ENCODE data around the gene SLC22A1. TPM values are rescaled to one million over a fixed set of nuclear protein-coding genes. Genes with fewer than 3 reads are reported as not detected.

The SLC22A1 gene
- total and polyA plus RNA-seq, 10 of the 15 experiments (the other 5 are each of a cell fraction or from before 2014, with no cell fraction given), result 0.09 to 0.28 (median 0.15) TPM; not detected in 3

GRCh38 chr6:160135907-160136655 is 14.5 kb downstream of the SLC22A1 start:
- no peaks in the 10 kb centered on the region for H3K4me1 ChIP-seq (ENCODE audit: control insufficient read depth, insufficient read depth, low read length)
- WGBS (ENCODE audit: insufficient coverage, insufficient replicate concordance, low lambda C conversion rate, missing lambda C conversion rate), result 62% methylated on average over 21 of the region's 21 CpGs
- POLR2A ChIA-PET, result no interaction called here
- TF ChIP-seq MEF2B (IDR thresholded peaks at IDR 0.05; ENCODE audit: partially characterized antibody, poor library complexity, severe bottlenecking), result no peak
- TF ChIP-seq ATF7 (IDR thresholded peaks at IDR 0.05; ENCODE audit: low read depth), result no peak
- no peak for TF ChIP-seq TBL1XR1 (IDR thresholded peaks at IDR 0.05; ENCODE audit: low read depth, low read length)
- TF ChIP-seq HDGF (IDR thresholded peaks at IDR 0.05), result no peak
- no peak for TF ChIP-seq CBX5 (IDR thresholded peaks at IDR 0.05; ENCODE audit: low read depth)
- TF ChIP-seq RELA (IDR thresholded peaks at IDR 0.05; ENCODE audit: borderline replicate concordance, partially characterized antibody), result no peak
- TF ChIP-seq BCL11A (IDR thresholded peaks at IDR 0.05; ENCODE audit: low read depth, low read length), result no peak
- no peak for TF ChIP-seq ETV6 (conservative IDR thresholded peaks at IDR 0.05 in 1 of 2, IDR thresholded peaks at IDR 0.05 in 1 of 2; ENCODE audit: borderline replicate concordance in 1 of 2, low read depth in 1 of 2)
- TF ChIP-seq RFX5 (IDR thresholded peaks at IDR 0.05; ENCODE audit: low read depth, low read length), result no peak
- no peak for TF ChIP-seq RELB (IDR thresholded peaks at IDR 0.05; ENCODE audit: low read depth)
- no peak for TF ChIP-seq CUX1 (IDR thresholded peaks at IDR 0.05; ENCODE audit: insufficient replicate concordance, low read depth, low read length)
- no peak for TF ChIP-seq GATAD2B (conservative IDR thresholded peaks at IDR 0.05; ENCODE audit: low read depth)
- TF ChIP-seq PML (IDR thresholded peaks at IDR 0.05; ENCODE audit: low read length), result no peak
- no peak for TF ChIP-seq ZNF24 (IDR thresholded peaks at IDR 0.05)
- no peak for TF ChIP-seq CHD2 (IDR thresholded peaks at IDR 0.05; ENCODE audit: borderline replicate concordance, low read depth, low read length)
- TF ChIP-seq BCL3 (IDR thresholded peaks at IDR 0.05; ENCODE audit: borderline replicate concordance, insufficient read depth, low read depth, low read length, poor library complexity, severe bottlenecking), result no peak
- no peak overlapping the region for H3K27ac ChIP-seq (ENCODE audit: control insufficient read depth, insufficient read depth)
- H4K20me1 ChIP-seq (ENCODE audit: control insufficient read depth, insufficient read depth), result no peaks in the 10 kb centered on the region
- DNase-seq (ENCODE audit: low read depth, low spot score) (no peak), FAIRE-seq (no peak), ATAC-seq (no peak)
- RAD21 ChIA-PET (ENCODE audit: unreplicated experiment), result interaction anchor here (1.1 kb wide), 1 partner anchor 320 kb away, joined by 3 read pairs; no protein-coding TSS in a partner anchor
- CTCF ChIA-PET, result interaction anchor here (4.2 kb wide), 1 partner anchor 319 kb away, joined by 49 read pairs; no protein-coding TSS in a partner anchor
- no peaks in the 10 kb centered on the region for H3K79me2 ChIP-seq (ENCODE audit: control insufficient read depth, insufficient read depth, low read length)
- no peaks in the 10 kb centered on the region for H3K27me3 ChIP-seq (replicated peaks in 1 of 2; ENCODE audit: control insufficient read depth in 2 of 2, insufficient read depth in 2 of 2, low read length in 1 of 2)
- H3K4me2 ChIP-seq (ENCODE audit: control insufficient read depth, insufficient read depth), result no peak overlapping the region
- H3K9me3 ChIP-seq (replicated peaks; ENCODE audit: control insufficient read depth, insufficient read depth, low read length), result no peaks in the 10 kb centered on the region
- no peaks in the 10 kb centered on the region for H3K36me3 ChIP-seq (ENCODE audit: control insufficient read depth in 2 of 2, insufficient read depth in 2 of 2, low read length in 1 of 2)
- no TSS peak for BruUV-seq (replicated peaks)
- SMC1A ChIA-PET (ENCODE audit: uncharacterized antibody, unreplicated experiment), result interaction anchor here (2.9 kb wide), 1 partner anchor 319 kb away, joined by 23 read pairs; no protein-coding TSS in a partner anchor
- intact Hi-C loops (cut with micrococcal nuclease; ENCODE audit: unreplicated experiment) (loop anchor here (10.0 kb wide), 1 partner anchor 529 kb away; the partner anchor contains the start of gene LPA), in situ Hi-C loops (cut with MboI) (no loop called here)
- H3K4me3 ChIP-seq, result no peak overlapping the region
- no peak overlapping the region for H2AFZ ChIP-seq (ENCODE audit: control insufficient read depth, low read depth, low read length)
- no peak overlapping the region for H3K9ac ChIP-seq (ENCODE audit: control insufficient read depth, insufficient read depth, low read length)

All from GM12878 (cell line).